ENCODE data around the gene CACNB4.

DNA sequence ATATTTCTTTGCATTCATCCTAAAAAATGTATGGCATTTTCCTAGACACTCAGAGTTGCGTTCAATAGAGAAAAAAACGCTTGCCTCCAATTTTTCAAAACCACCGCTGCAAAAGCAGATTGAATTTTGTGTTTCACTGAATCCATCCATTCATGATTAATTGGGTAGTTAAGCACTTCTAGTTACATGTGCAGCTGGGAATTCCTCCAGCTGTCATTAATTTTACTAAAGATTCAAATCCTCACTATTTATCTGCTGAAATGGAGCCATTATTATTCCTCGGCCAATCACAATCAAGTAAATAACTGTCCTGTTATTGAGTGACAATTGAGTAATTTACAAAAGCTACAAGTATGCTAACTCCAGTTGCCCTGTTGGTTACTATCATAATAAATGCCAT is 194.8 kb downstream of the CACNB4 start:
- no peak for TF ChIP-seq CTCF (conservative IDR thresholded peaks at IDR 0.05; ENCODE audit: low read depth, low read length)
- TF ChIP-seq EZH2 (IDR thresholded peaks at IDR 0.05; ENCODE audit: low read length, unreplicated experiment) = no peak
- no peak for TF ChIP-seq EZH2phosphoT487 (IDR thresholded peaks at IDR 0.05; ENCODE audit: borderline replicate concordance, low read length)

All from PC-3 (cell line).